Lower leg skin (tissue), 3 donors: ENCODE data around the gene HOXA13.

ENCODE experiments used
- CTCF ChIP-seq, 3 donors: fragments of 450-650 bp; IDR thresholded peaks; one replicate each; pipeline ENCODE4 v1.5.1; 2016; ENCODE audit warnings: antibody characterized with exemption in 3 of 3, mild to moderate bottlenecking in 3 of 3, moderate library complexity in 2 of 3
- POLR2A ChIP-seq, 2 donors: fragments of 450-650 bp; IDR thresholded peaks; one replicate each; pipeline ENCODE4 v1.6.1; 2016 to 2017; ENCODE audit warnings: antibody characterized with exemption in 2 of 2, mild to moderate bottlenecking in 1 of 2, moderate library complexity in 1 of 2

- no peak for TF ChIP-seq POLR2A (IDR thresholded peaks at IDR 0.05)
- no peak for TF ChIP-seq CTCF (IDR thresholded peaks at IDR 0.05)
Observed at GRCh38 chr7:27164045-27164366, 35.9 kb downstream of the HOXA13 start.
